GM10248 (cell line): ENCODE measurements around the gene STK24.

Experiments
- CTCF ChIA-PET: fragments of 300-600 bp; sonication (Branson Sonifier 250); formaldehyde crosslinking; extraction: SDS; loops from one replicate; lab custom pipeline; 2021; ENCODE audit warnings: antibody characterized with exemption; lab: Yijun Ruan, JAX
- POLR2A ChIA-PET: fragments of 350-650 bp; sonication (Branson Sonifier 250); formaldehyde crosslinking; extraction: SDS; loops from one replicate; lab custom pipeline; 2020; ENCODE audit warnings: antibody characterized with exemption; lab: Yijun Ruan, JAX
- DNase-seq: peaks from one replicate; pipeline ENCODE4 v3.0.0; 2012; ENCODE audit errors: extremely low spot score
- CTCF ChIP-seq: IDR thresholded peaks from 2 replicates; pipeline ENCODE4 v1.5.1; 2012; ENCODE audit warnings: mild to moderate bottlenecking, low read depth; ENCODE audit errors: extremely low read depth, missing control alignments, control extremely low read depth

Gene STK24

GRCh38 chr13:98490195-98490836 lies 86.6 kb downstream of the STK24 start:
- ChIA-PET CTCF (interaction anchor here (1.3 to 2.3 kb wide), 5 partner anchors 14 to 87 kb away, joined by 3 to 6 read pairs (median 5); partner anchors contain the start of gene STK24), POLR2A (no interaction called here)
- DNase-seq = no peak
- TF ChIP-seq CTCF = no peak

GRCh38 chr13:98489446-98490194 lies 87.3 kb downstream of the STK24 start:
- TF ChIP-seq CTCF = no peak
- ChIA-PET POLR2A (no interaction called here), CTCF (interaction anchor here (1.0 to 2.3 kb wide), 8 partner anchors 8 to 182 kb away, joined by 3 to 6 read pairs (median 4); partner anchors contain the start of gene STK24)
- no peak for DNase-seq

GRCh38 chr13:98488736-98489135 lies 88.2 kb downstream of the STK24 start:
- no peak for DNase-seq
- ChIA-PET POLR2A (no interaction called here), CTCF (interaction anchor here (0.8 to 2.3 kb wide), 12 partner anchors 9 to 183 kb away, joined by 3 to 6 read pairs (median 4); partner anchors contain the start of gene STK24)

GRCh38 chr13:98487522-98487921 lies 89.4 kb downstream of the STK24 start:
- POLR2A ChIA-PET = interaction anchor here (1.1 kb wide), 1 partner anchor 16 kb away, joined by 3 read pairs; no protein-coding TSS in a partner anchor
- TF ChIP-seq CTCF = no peak
- DNase-seq = no peak
- CTCF ChIA-PET = interaction anchor here (1.0 to 1.7 kb wide), 5 partner anchors 11 to 166 kb away, joined by 3 to 4 read pairs (median 3); no protein-coding TSS in a partner anchor

More at GRCh38 chr13:98488736-98489135, 88.2 kb downstream of the STK24 start:
- TF ChIP-seq CTCF = no peak

GRCh38 chr13:98487016-98487415 lies 89.9 kb downstream of the STK24 start:
- DNase-seq = no peak
- CTCF ChIA-PET = interaction anchor here (1.0 to 1.6 kb wide), 8 partner anchors 12 to 166 kb away, joined by 3 to 4 read pairs (median 3); no protein-coding TSS in a partner anchor
- TF ChIP-seq CTCF = no peak
- POLR2A ChIA-PET = interaction anchor here (1.1 kb wide), 1 partner anchor 17 kb away, joined by 3 read pairs; no protein-coding TSS in a partner anchor

GRCh38 chr13:98486412-98486811 lies 90.5 kb downstream of the STK24 start:
- no peak for TF ChIP-seq CTCF
- ChIA-PET CTCF (interaction anchor here (1.0 to 6.4 kb wide), 5 partner anchors 15 to 167 kb away, joined by 3 to 36 read pairs (median 3); no protein-coding TSS in a partner anchor), POLR2A (interaction anchor here (1.1 kb wide), 1 partner anchor 17 kb away, joined by 3 read pairs; no protein-coding TSS in a partner anchor)
- DNase-seq = no peak
